ENCODE measurements around the gene ZNF558. TPM values are rescaled to one million over a fixed set of nuclear protein-coding genes. Genes with fewer than 3 reads are reported as not detected.

ZNF558 gene
- 40.6 and 41.0 TPM in 2 replicates for total RNA-seq
- long read RNA-seq, full-length matches to known transcripts, result 6 of 17 reads
- long read RNA-seq, partial matches to known transcripts, result 2 of 17 reads
- long read RNA-seq, other reads (novel, unspliced or antisense), result 9 of 17 reads

- DNase-seq (ENCODE audit: low read depth, low spot score), result peak; percentile 95
- no peak for TF ChIP-seq CTCF (conservative IDR thresholded peaks at IDR 0.05)
- Mint-ChIP-seq H3K27me3 (ENCODE audit: low read depth) (peaks cover 23% of the 10 kb centered on the region), H3K36me3 (ENCODE audit: low read depth) (peaks cover 13% of the 10 kb centered on the region), H3K4me1 (peaks cover 16% of the 10 kb centered on the region), H3K27ac (ENCODE audit: unreplicated experiment) (peak within 1 kb of the TSS; percentile 94), H3K4me3 (peak within 1 kb of the TSS; percentile 99), H3K9me3 (peaks cover 11% of the 10 kb centered on the region)
Observed at GRCh38 chr19:8832132-8833021, at the start of gene ZNF558, which contains the start of gene MBD3L1. Gene ZNF558, minus strand, starts transcription at chr19:8832304. Its CDS starts 9,645 bp downstream, at chr19:8822659. Gene MBD3L1, plus strand, starts transcription at chr19:8832377. Its CDS starts 10,302 bp downstream, at chr19:8842679.

GRCh38 chr19:8881512-8881911 lies 49.4 kb upstream of the ZNF558 start:
- H3K27ac Mint-ChIP-seq (ENCODE audit: unreplicated experiment), result no peak overlapping the region
- H3K4me1 Mint-ChIP-seq, result no peaks in the 10 kb centered on the region
- no peak for DNase-seq (ENCODE audit: low read depth, low spot score)
- H3K27me3 Mint-ChIP-seq (ENCODE audit: low read depth), result peaks cover 4% of the 10 kb centered on the region
- TF ChIP-seq CTCF (conservative IDR thresholded peaks at IDR 0.05), result no peak
- peaks cover 38% of the 10 kb centered on the region for H3K9me3 Mint-ChIP-seq
- no peak overlapping the region for H3K4me3 Mint-ChIP-seq
- peaks cover 14% of the 10 kb centered on the region for H3K36me3 Mint-ChIP-seq (ENCODE audit: low read depth)

GRCh38 chr19:8880868-8881488 lies 48.9 kb upstream of the ZNF558 start:
- Mint-ChIP-seq H3K4me1 (no peaks in the 10 kb centered on the region), H3K36me3 (ENCODE audit: low read depth) (peaks cover 14% of the 10 kb centered on the region), H3K27me3 (ENCODE audit: low read depth) (peaks cover 4% of the 10 kb centered on the region), H3K27ac (ENCODE audit: unreplicated experiment) (no peak overlapping the region), H3K4me3 (no peak overlapping the region), H3K9me3 (peaks cover 38% of the 10 kb centered on the region)
- DNase-seq (ENCODE audit: low read depth, low spot score), result no peak
- TF ChIP-seq CTCF (conservative IDR thresholded peaks at IDR 0.05), result no peak

- Mint-ChIP-seq H3K27ac (ENCODE audit: unreplicated experiment) (no peak overlapping the region), H3K9me3 (peaks cover 37% of the 10 kb centered on the region), H3K27me3 (ENCODE audit: low read depth) (peaks cover 4% of the 10 kb centered on the region), H3K4me1 (no peaks in the 10 kb centered on the region), H3K4me3 (no peak overlapping the region), H3K36me3 (ENCODE audit: low read depth) (peaks cover 14% of the 10 kb centered on the region)
- no peak for TF ChIP-seq CTCF (conservative IDR thresholded peaks at IDR 0.05)
- DNase-seq (ENCODE audit: low read depth, low spot score), result no peak
Observed at GRCh38 chr19:8877854-8878705, 46.0 kb upstream of the ZNF558 start.

- Mint-ChIP-seq H3K9me3 (peaks cover 16% of the 10 kb centered on the region), H3K27me3 (ENCODE audit: low read depth) (no peaks in the 10 kb centered on the region), H3K27ac (ENCODE audit: unreplicated experiment) (no peak overlapping the region), H3K4me3 (no peak overlapping the region), H3K36me3 (ENCODE audit: low read depth) (no peaks in the 10 kb centered on the region), H3K4me1 (no peaks in the 10 kb centered on the region)
- DNase-seq (ENCODE audit: low read depth, low spot score), result no peak
- TF ChIP-seq CTCF (conservative IDR thresholded peaks at IDR 0.05), result no peak
Observed at GRCh38 chr19:8866344-8866743, 34.2 kb upstream of the ZNF558 start.

All from neural crest cell (in vitro differentiated cells).